Mesenchymal stem cell (in vitro differentiated cells and primary cell): ENCODE data around the gene GFRA1.
"Not testable (repeated sequence)": the region's sequence is repeated elsewhere in the genome, so short reads cannot be mapped to it uniquely, and the experiment has no call there.

Source experiments
- DNase-seq: peaks from one replicate; pipeline ENCODE4 v3.0.0-alpha.2; 2013
- H2AFZ ChIP-seq: one replicate; pipeline ENCODE4 v1.6.1; 2013; ENCODE audit warnings: low read depth, mild to moderate bottlenecking, control low read depth, inconsistent platforms, low read length, moderate library complexity
- H2AK5ac ChIP-seq: 2 replicates; pipeline ENCODE4 v1.6.1; 2013; ENCODE audit warnings: low read length, moderate library complexity, mild to moderate bottlenecking, inconsistent platforms; ENCODE audit not compliant: severe bottlenecking
- H2BK120ac ChIP-seq: one replicate; pipeline ENCODE4 v1.6.1; 2013; ENCODE audit warnings: low read depth, mild to moderate bottlenecking, inconsistent platforms, low read length, moderate library complexity
- H2BK12ac ChIP-seq, 2 experiments: one replicate each; pipeline ENCODE4 v1.6.1; 2013; ENCODE audit warnings: inconsistent platforms in 2 of 2, low read length in 2 of 2, mild to moderate bottlenecking in 2 of 2, moderate library complexity in 2 of 2, control low read depth in 1 of 2
- H2BK15ac ChIP-seq: one replicate; pipeline ENCODE4 v1.6.1; 2013; ENCODE audit warnings: mild to moderate bottlenecking, low read depth, inconsistent platforms; ENCODE audit not compliant: poor library complexity, severe bottlenecking
- H2BK5ac ChIP-seq: 2 replicates; pipeline ENCODE4 v1.6.1; 2013; ENCODE audit warnings: low read depth, mild to moderate bottlenecking, low read length, control low read depth, inconsistent platforms; ENCODE audit not compliant: poor library complexity, severe bottlenecking
- H3K14ac ChIP-seq, 2 experiments: one replicate each; pipeline ENCODE4 v1.6.1; 2013; ENCODE audit warnings: inconsistent platforms in 2 of 2, low read length in 2 of 2, control low read depth in 1 of 2, mild to moderate bottlenecking in 1 of 2, moderate library complexity in 1 of 2
- H3K18ac ChIP-seq, 2 experiments: one replicate each; pipeline ENCODE4 v1.6.1; 2013; ENCODE audit warnings: inconsistent platforms in 2 of 2, low read length in 2 of 2, control low read depth in 1 of 2, low read depth in 1 of 2, mild to moderate bottlenecking in 1 of 2
- H3K23ac ChIP-seq, 2 experiments: one replicate each; pipeline ENCODE4 v1.6.1; 2013; ENCODE audit warnings: inconsistent platforms in 2 of 2, low read length in 2 of 2, mild to moderate bottlenecking in 2 of 2, moderate library complexity in 2 of 2, control low read depth in 1 of 2
- H3K27ac ChIP-seq: 2 replicates; pipeline ENCODE4 v1.5.1; 2013; ENCODE audit warnings: mild to moderate bottlenecking, moderate library complexity, low read length, control low read depth, inconsistent platforms; ENCODE audit not compliant: poor library complexity, severe bottlenecking
- H3K27me3 ChIP-seq, 2 experiments: 2 replicates each; pipeline versions ENCODE4 v1.6.1 to v1.7.0; 2013; ENCODE audit warnings: low read length in 2 of 2, mild to moderate bottlenecking in 2 of 2, moderate library complexity in 2 of 2, control low read depth in 1 of 2, inconsistent platforms in 1 of 2; ENCODE audit not compliant: control insufficient read depth in 1 of 2, insufficient read depth in 1 of 2
- H3K36me3 ChIP-seq, 2 experiments: 2 replicates each; pipeline versions ENCODE4 v1.6.1 to v1.7.0; 2013; ENCODE audit warnings: low read length in 2 of 2, control low read depth in 1 of 2, inconsistent platforms in 1 of 2, low read depth in 1 of 2, mild to moderate bottlenecking in 1 of 2; ENCODE audit not compliant: insufficient read depth in 2 of 2, control insufficient read depth in 1 of 2
- H3K4ac ChIP-seq, 2 experiments: one replicate each; pipeline ENCODE4 v1.6.1; 2013; ENCODE audit warnings: inconsistent platforms in 2 of 2, low read length in 2 of 2, mild to moderate bottlenecking in 2 of 2, moderate library complexity in 2 of 2, control low read depth in 1 of 2, low read depth in 1 of 2
- H3K4me1 ChIP-seq: 2 replicates; pipeline ENCODE4 v1.6.1; 2013; ENCODE audit warnings: low read depth, low read length, control low read depth; ENCODE audit not compliant: control insufficient read depth, insufficient read depth
- H3K4me2 ChIP-seq: 2 replicates; pipeline ENCODE4 v1.6.1; 2013; ENCODE audit warnings: low read length, mild to moderate bottlenecking, inconsistent platforms; ENCODE audit not compliant: poor library complexity, severe bottlenecking
- H3K4me3 ChIP-seq, 2 experiments: 2 replicates each; pipeline versions ENCODE4 v1.5.1 to v1.7.0; 2013; ENCODE audit warnings: low read length in 2 of 2, mild to moderate bottlenecking in 2 of 2, control low read depth in 1 of 2, low read depth in 1 of 2; ENCODE audit not compliant: insufficient read depth in 1 of 2
- H3K79me1 ChIP-seq: replicated peaks from 2 replicates; pipeline ENCODE4 v1.6.1; 2013; ENCODE audit warnings: mild to moderate bottlenecking, control low read depth, low read length, inconsistent platforms; ENCODE audit not compliant: poor library complexity, severe bottlenecking
- H3K9ac ChIP-seq: 2 replicates; pipeline ENCODE4 v1.7.0; 2013; ENCODE audit warnings: mild to moderate bottlenecking, low read length, moderate library complexity
- H3K9me3 ChIP-seq: 2 replicates; pipeline ENCODE4 v1.7.0; 2013; ENCODE audit warnings: mild to moderate bottlenecking, low read length; ENCODE audit not compliant: control insufficient read depth
- H4K8ac ChIP-seq: one replicate; pipeline ENCODE4 v1.6.1; 2013; ENCODE audit warnings: inconsistent platforms, mild to moderate bottlenecking, low read length, moderate library complexity
- H4K91ac ChIP-seq: one replicate; pipeline ENCODE4 v1.6.1; 2013; ENCODE audit warnings: mild to moderate bottlenecking, low read length, inconsistent platforms
- WGBS: methylation state at CpG from one replicate; pipeline ENCODE4 v1.1.7; 2013; ENCODE audit warnings: mixed read lengths; 5-methylcytosine and 5-hydroxymethylcytosine counted together

GFRA1 gene

GRCh38 chr10:116053009-116053730 lies 219.8 kb downstream of the GFRA1 start:
- H3K4ac ChIP-seq, H4K91ac ChIP-seq, H2BK5ac ChIP-seq, H3K23ac ChIP-seq, H3K36me3 ChIP-seq, H3K79me1 ChIP-seq, H3K18ac ChIP-seq, DNase-seq, H3K14ac ChIP-seq, H3K27ac ChIP-seq, H2AK5ac ChIP-seq, H2BK15ac ChIP-seq, H3K9me3 ChIP-seq, H2BK12ac ChIP-seq, H3K4me3 ChIP-seq, H2BK120ac ChIP-seq, H3K4me2 ChIP-seq, H3K4me1 ChIP-seq, H4K8ac ChIP-seq, H3K27me3 ChIP-seq, H3K9ac ChIP-seq, H2AFZ ChIP-seq: not testable (repeated sequence)
- 99% methylated on average over 3 of the region's 3 CpGs for WGBS

DNA sequence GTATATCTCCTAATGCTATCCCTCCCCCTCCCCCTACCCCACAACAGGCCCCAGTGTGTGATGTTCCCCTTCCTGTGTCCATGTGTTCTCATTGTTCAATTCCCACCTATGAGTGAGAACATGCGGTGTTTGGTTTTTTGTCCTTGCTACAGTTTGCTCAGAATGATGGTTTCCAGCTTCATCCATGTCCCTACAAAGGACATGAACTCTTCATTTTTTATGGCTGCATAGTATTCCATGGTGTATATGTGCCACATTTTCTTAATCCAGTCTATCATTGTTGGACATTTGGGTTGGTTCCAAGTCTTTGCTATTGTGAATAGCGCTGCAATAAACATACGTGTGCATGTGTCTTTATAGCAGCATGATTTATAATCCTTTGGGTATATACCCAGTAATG lies 220.5 kb downstream of the GFRA1 start:
- not testable (repeated sequence) for H2BK5ac ChIP-seq, H2BK120ac ChIP-seq, H3K4ac ChIP-seq, H3K4me3 ChIP-seq, H2BK15ac ChIP-seq, H2AK5ac ChIP-seq, H2AFZ ChIP-seq, H4K91ac ChIP-seq, H3K4me1 ChIP-seq, H3K27me3 ChIP-seq, H2BK12ac ChIP-seq, H3K9ac ChIP-seq, H3K27ac ChIP-seq, DNase-seq, H3K79me1 ChIP-seq, H3K23ac ChIP-seq, H3K36me3 ChIP-seq, H4K8ac ChIP-seq, H3K4me2 ChIP-seq, H3K14ac ChIP-seq, H3K9me3 ChIP-seq, H3K18ac ChIP-seq
- WGBS, result no CpG with 5 or more reads among the region's 3 CpGs

- no peaks in the 10 kb centered on the region for H3K79me1 ChIP-seq
- H3K4me1 ChIP-seq, result peaks cover 6% of the 10 kb centered on the region
- H2BK5ac ChIP-seq, result no peak overlapping the region
- no peak overlapping the region for H2AFZ ChIP-seq
- H3K9me3 ChIP-seq, result no peaks in the 10 kb centered on the region
- H3K9ac ChIP-seq, result no peak overlapping the region
- 97% methylated on average over 5 of the region's 5 CpGs for WGBS
- H4K8ac ChIP-seq, result no peak overlapping the region
- H2BK15ac ChIP-seq, result no peak overlapping the region
- no peak overlapping the region for H2BK12ac ChIP-seq
- no peak overlapping the region for H2BK120ac ChIP-seq
- H3K4me2 ChIP-seq, result no peak overlapping the region
- no peak for DNase-seq
- no peak overlapping the region for H3K4ac ChIP-seq
- H4K91ac ChIP-seq, result no peak overlapping the region
- peaks cover 0 to 7% of the 10 kb centered on the region in 2 experiments for H3K27me3 ChIP-seq
- H3K18ac ChIP-seq, result no peak overlapping the region
- no peak overlapping the region for H2AK5ac ChIP-seq
- H3K36me3 ChIP-seq, result no peaks in the 10 kb centered on the region
- H3K27ac ChIP-seq, result no peak overlapping the region
- peak overlapping the region in 1 of 2 experiments; percentile 11 for H3K14ac ChIP-seq
- no peak overlapping the region for H3K23ac ChIP-seq
- no peak overlapping the region for H3K4me3 ChIP-seq
Measured at GRCh38 chr10:116049974-116050304, 223.1 kb downstream of the GFRA1 start.

DNA sequence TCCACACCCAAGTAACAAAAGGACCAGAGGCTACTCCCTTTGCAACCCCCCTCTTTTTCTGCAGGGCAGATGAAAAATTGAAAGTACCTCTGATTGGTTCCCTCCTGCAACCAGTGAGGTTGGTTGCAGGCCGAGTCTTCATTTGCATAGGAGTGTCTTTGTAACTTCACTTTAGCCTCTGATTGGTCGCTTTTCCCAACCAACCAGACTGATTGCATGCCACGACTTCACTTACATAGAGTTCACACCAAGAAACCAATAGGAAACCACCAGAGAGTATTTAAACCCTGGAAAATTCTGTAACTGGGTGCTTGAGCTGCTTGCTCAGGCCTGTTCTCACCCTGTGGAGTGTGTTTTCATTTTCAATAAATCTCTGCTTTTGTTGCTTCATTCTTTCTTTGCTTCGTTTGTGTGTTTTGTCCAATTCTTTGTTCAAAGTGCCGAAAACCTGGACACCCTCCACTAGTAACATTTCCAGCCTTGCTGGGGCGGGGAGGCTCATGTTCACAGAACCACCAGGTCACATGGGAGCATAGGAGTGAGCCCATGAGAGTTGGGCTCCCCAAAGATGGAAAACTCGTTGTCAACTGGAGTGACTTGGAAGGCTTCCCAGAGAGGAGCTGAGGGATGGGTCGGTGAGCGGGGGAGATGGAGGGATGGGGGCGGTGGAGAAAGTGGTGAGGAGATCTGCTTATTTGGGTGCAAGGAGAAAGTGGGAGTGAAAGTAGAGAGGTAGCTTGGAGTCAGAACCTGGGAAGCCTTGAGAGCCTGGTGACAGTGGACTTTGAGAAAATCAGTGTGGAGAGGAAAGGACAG lies 223.6 kb downstream of the GFRA1 start:
- Histone ChIP-seq H3K9me3 (no peaks in the 10 kb centered on the region), H3K4me1 (peaks cover 8% of the 10 kb centered on the region), H3K27me3 (peaks cover 0 to 7% of the 10 kb centered on the region in 2 experiments), H2AK5ac (no peak overlapping the region), H3K36me3 (no peaks in the 10 kb centered on the region), H4K91ac (no peak overlapping the region), H3K9ac (no peak overlapping the region), H4K8ac (no peak overlapping the region), H2AFZ (no peak overlapping the region), H2BK15ac (no peak overlapping the region), H3K4ac (no peak overlapping the region), H3K4me3 (no peak overlapping the region), H3K18ac (no peak overlapping the region), H2BK12ac (no peak overlapping the region), H3K4me2 (no peak overlapping the region), H3K23ac (no peak overlapping the region), H2BK120ac (no peak overlapping the region), H3K27ac (no peak overlapping the region), H3K14ac (peak overlapping the region in 1 of 2 experiments; percentile 22), H2BK5ac (no peak overlapping the region), H3K79me1 (no peaks in the 10 kb centered on the region)
- no peak for DNase-seq
- 92% methylated on average over 10 of the region's 10 CpGs for WGBS
